ENCODE data around the gene SNN. TPM values are rescaled to one million over a fixed set of nuclear protein-coding genes. Genes with fewer than 3 reads are reported as not detected.
A peak's percentile ranks its signal among the peaks of the same experiment; 100 is the strongest.

Gene SNN
- total and polyA plus RNA-seq, 2 donors (not counting 1 experiment from before 2014, with no cell fraction given), result 55.4 to 63.3 TPM

- Mint-ChIP-seq H3K4me1 (peaks cover 28% of the 10 kb centered on the region), H3K4me3 (no peak overlapping the region), H3K27me3 (no peaks in the 10 kb centered on the region), H3K9me3 (ENCODE audit: insufficient read depth) (no peaks in the 10 kb centered on the region), H3K27ac (no peak overlapping the region)
- intact Hi-C loops (cut with micrococcal nuclease), result no loop called here
- no peak overlapping the region for H2AFZ ChIP-seq (ENCODE audit: insufficient read depth, low read depth, low read length, poor library complexity, severe bottlenecking)
- CTCF ChIA-PET, result interaction anchor here (0.7 to 7.1 kb wide), 12 partner anchors 9 to 754 kb away, joined by 3 to 69 read pairs (median 4); no protein-coding TSS in a partner anchor
- DNase-seq (no peak), ATAC-seq (ENCODE audit: low read depth) (no peak)
- H4K20me1 ChIP-seq (ENCODE audit: control insufficient read depth, insufficient read depth, low read length, poor library complexity, severe bottlenecking), result peaks cover 12% of the 10 kb centered on the region
- H3K9me3 ChIP-seq (ENCODE audit: control extremely low read depth in 1 of 3, control insufficient read depth in 2 of 3, insufficient read depth in 1 of 3, low read length in 2 of 3), result no peaks in the 10 kb centered on the region
- H3K27ac ChIP-seq (ENCODE audit: low read length in 2 of 2), result peak overlapping the region in 1 of 2 donors; percentile 7
- POLR2A ChIA-PET, result interaction anchor here (0.6 to 1.1 kb wide), 3 partner anchors 9 to 309 kb away, joined by 3 to 6 read pairs (median 3); no protein-coding TSS in a partner anchor
- WGBS (ENCODE audit: insufficient coverage), result 0% methylated on average over 2 of the region's 5 CpGs
- TF ChIP-seq CTCF (IDR thresholded peaks at IDR 0.05) (no peak), EZH2 (IDR thresholded peaks at IDR 0.05; ENCODE audit: borderline replicate concordance, insufficient read depth, low read depth, low read length, poor library complexity, severe bottlenecking) (no peak)
- H3K36me3 ChIP-seq (replicated peaks in 1 of 2; ENCODE audit: control extremely low read depth in 1 of 2, control insufficient read depth in 1 of 2, extremely low read depth in 1 of 2, insufficient read depth in 2 of 2, low read length in 1 of 2), result peaks cover 0 to 47% of the 10 kb centered on the region in 2 experiments
- peaks cover 28% of the 10 kb centered on the region for H3K79me2 ChIP-seq (ENCODE audit: control insufficient read depth, insufficient read depth, low read length)
- no peak overlapping the region for H3K4me2 ChIP-seq (replicated peaks; ENCODE audit: low read depth, low read length, poor library complexity, severe bottlenecking)
- H3K27me3 ChIP-seq (replicated peaks in 1 of 4; ENCODE audit: control extremely low read depth in 1 of 4, control insufficient read depth in 3 of 4, insufficient read depth in 4 of 4, low read length in 3 of 4), result no peaks in the 10 kb centered on the region
- no peak overlapping the region for H3K4me3 ChIP-seq (ENCODE audit: control extremely low read depth in 1 of 5, extremely low read depth in 1 of 5, insufficient read depth in 1 of 5, low read depth in 2 of 5, low read length in 4 of 5)
- H3K4me1 ChIP-seq (ENCODE audit: control insufficient read depth in 2 of 2, insufficient read depth in 2 of 2, low read length in 2 of 2), result peaks cover 0 to 7% of the 10 kb centered on the region in 2 donors
- H3K9ac ChIP-seq (ENCODE audit: low read length), result no peak overlapping the region
These were observed 49.6 kb downstream of the SNN start for GRCh38 chr16:11717811-11718210.

- Histone ChIP-seq H3K27me3 (replicated peaks in 1 of 4; ENCODE audit: control extremely low read depth in 1 of 4, control insufficient read depth in 3 of 4, insufficient read depth in 4 of 4, low read length in 3 of 4) (no peaks in the 10 kb centered on the region), H3K4me1 (ENCODE audit: control insufficient read depth in 2 of 2, insufficient read depth in 2 of 2, low read length in 2 of 2) (peaks cover 0 to 7% of the 10 kb centered on the region in 2 donors), H3K4me3 (ENCODE audit: control extremely low read depth in 1 of 5, extremely low read depth in 1 of 5, insufficient read depth in 1 of 5, low read depth in 2 of 5, low read length in 4 of 5) (no peak overlapping the region), H3K4me2 (replicated peaks; ENCODE audit: low read depth, low read length, poor library complexity, severe bottlenecking) (no peak overlapping the region), H4K20me1 (ENCODE audit: control insufficient read depth, insufficient read depth, low read length, poor library complexity, severe bottlenecking) (peaks cover 10% of the 10 kb centered on the region), H3K9me3 (ENCODE audit: control extremely low read depth in 1 of 3, control insufficient read depth in 2 of 3, insufficient read depth in 1 of 3, low read length in 2 of 3) (no peaks in the 10 kb centered on the region), H3K9ac (ENCODE audit: low read length) (no peak overlapping the region), H2AFZ (ENCODE audit: insufficient read depth, low read depth, low read length, poor library complexity, severe bottlenecking) (no peak overlapping the region), H3K36me3 (replicated peaks in 1 of 2; ENCODE audit: control extremely low read depth in 1 of 2, control insufficient read depth in 1 of 2, extremely low read depth in 1 of 2, insufficient read depth in 2 of 2, low read length in 1 of 2) (peaks cover 0 to 52% of the 10 kb centered on the region in 2 experiments), H3K27ac (ENCODE audit: low read length in 2 of 2) (no peak overlapping the region), H3K79me2 (ENCODE audit: control insufficient read depth, insufficient read depth, low read length) (peaks cover 14% of the 10 kb centered on the region)
- CTCF ChIA-PET, result interaction anchor here (0.9 to 2.0 kb wide), 7 partner anchors 77 to 756 kb away, joined by 3 to 9 read pairs (median 3); no protein-coding TSS in a partner anchor
- TF ChIP-seq EZH2 (IDR thresholded peaks at IDR 0.05; ENCODE audit: borderline replicate concordance, insufficient read depth, low read depth, low read length, poor library complexity, severe bottlenecking) (no peak), CTCF (IDR thresholded peaks at IDR 0.05) (no peak)
- ATAC-seq (ENCODE audit: low read depth), result no peak
- intact Hi-C loops (cut with micrococcal nuclease), result no loop called here
- POLR2A ChIA-PET, result no interaction called here
- H3K27me3 Mint-ChIP-seq, result no peaks in the 10 kb centered on the region
- no peaks in the 10 kb centered on the region for H3K9me3 Mint-ChIP-seq (ENCODE audit: insufficient read depth)
- H3K27ac Mint-ChIP-seq, result no peak overlapping the region
- peaks cover 29% of the 10 kb centered on the region for H3K4me1 Mint-ChIP-seq
- H3K4me3 Mint-ChIP-seq, result no peak overlapping the region
- DNase-seq, result no peak
These were observed 50.9 kb downstream of the SNN start for GRCh38 chr16:11719171-11719570.

Data from B cell (primary cell).